BE2C (cell line): Measurements from ENCODE around the gene ZBTB49.

Source experiments
- DNase-seq: peaks from one replicate; pipeline ENCODE4 v3.0.0-alpha.2; 2020
- H3K27me3 ChIP-seq: fragments of 250-450 bp; sonication (Bioruptor Pico); 2 replicates; pipeline ENCODE4 v1.5.1; 2020; ENCODE audit warnings: mild to moderate bottlenecking
- H3K36me3 ChIP-seq: fragments of 250-450 bp; sonication (Bioruptor Pico); 2 replicates; pipeline ENCODE4 v1.5.1; 2020; ENCODE audit warnings: mild to moderate bottlenecking
- H3K4me1 ChIP-seq: fragments of 250-450 bp; sonication (Bioruptor Pico); 2 replicates; pipeline ENCODE4 v1.5.1; 2020
- H3K4me3 ChIP-seq: 2 replicates; pipeline ENCODE4 v1.5.1; 2011; ENCODE audit warnings: low read depth, low read length
- H3K9me3 ChIP-seq: fragments of 250-450 bp; sonication (Bioruptor Pico); 2 replicates; pipeline ENCODE4 v1.5.1; 2020
- TF ChIP-seq, protein P1 (sequence below): IDR thresholded peaks from 2 replicates; pipeline ENCODE4 v1.5.1; 2012; ENCODE audit warnings: mild to moderate bottlenecking, low read depth, low read length

The ZBTB49 gene

DNA sequence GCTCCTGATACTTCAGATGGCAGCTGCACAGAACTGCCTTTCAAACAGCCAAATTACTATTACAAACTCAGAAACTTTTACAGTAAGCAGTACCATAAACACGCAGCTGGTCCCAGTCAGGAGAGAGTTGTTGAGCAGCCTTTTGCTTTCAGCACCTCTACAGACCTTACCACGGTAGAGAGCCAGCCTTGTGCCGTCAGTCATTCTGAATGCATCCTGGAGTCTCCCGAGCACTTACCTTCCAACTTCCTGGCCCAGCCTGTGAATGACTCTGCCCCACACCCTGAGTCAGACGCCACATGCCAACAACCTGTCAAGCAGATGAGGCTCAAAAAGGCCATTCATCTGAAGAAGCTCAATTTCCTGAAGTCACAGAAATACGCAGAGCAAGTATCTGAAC, 12.4 kb downstream of the ZBTB49 start:
- DNase-seq, result no peak
- Histone ChIP-seq H3K4me1 (no peaks in the 10 kb centered on the region), H3K9me3 (no peaks in the 10 kb centered on the region), H3K4me3 (no peak overlapping the region), H3K36me3 (no peaks in the 10 kb centered on the region; the same call in 1 of the 2 replicates), H3K27me3 (no peaks in the 10 kb centered on the region)
- TF ChIP-seq, protein P1, sequence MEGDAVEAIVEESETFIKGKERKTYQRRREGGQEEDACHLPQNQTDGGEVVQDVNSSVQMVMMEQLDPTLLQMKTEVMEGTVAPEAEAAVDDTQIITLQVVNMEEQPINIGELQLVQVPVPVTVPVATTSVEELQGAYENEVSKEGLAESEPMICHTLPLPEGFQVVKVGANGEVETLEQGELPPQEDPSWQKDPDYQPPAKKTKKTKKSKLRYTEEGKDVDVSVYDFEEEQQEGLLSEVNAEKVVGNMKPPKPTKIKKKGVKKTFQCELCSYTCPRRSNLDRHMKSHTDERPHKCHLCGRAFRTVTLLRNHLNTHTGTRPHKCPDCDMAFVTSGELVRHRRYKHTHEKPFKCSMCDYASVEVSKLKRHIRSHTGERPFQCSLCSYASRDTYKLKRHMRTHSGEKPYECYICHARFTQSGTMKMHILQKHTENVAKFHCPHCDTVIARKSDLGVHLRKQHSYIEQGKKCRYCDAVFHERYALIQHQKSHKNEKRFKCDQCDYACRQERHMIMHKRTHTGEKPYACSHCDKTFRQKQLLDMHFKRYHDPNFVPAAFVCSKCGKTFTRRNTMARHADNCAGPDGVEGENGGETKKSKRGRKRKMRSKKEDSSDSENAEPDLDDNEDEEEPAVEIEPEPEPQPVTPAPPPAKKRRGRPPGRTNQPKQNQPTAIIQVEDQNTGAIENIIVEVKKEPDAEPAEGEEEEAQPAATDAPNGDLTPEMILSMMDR, result no peak

DNA sequence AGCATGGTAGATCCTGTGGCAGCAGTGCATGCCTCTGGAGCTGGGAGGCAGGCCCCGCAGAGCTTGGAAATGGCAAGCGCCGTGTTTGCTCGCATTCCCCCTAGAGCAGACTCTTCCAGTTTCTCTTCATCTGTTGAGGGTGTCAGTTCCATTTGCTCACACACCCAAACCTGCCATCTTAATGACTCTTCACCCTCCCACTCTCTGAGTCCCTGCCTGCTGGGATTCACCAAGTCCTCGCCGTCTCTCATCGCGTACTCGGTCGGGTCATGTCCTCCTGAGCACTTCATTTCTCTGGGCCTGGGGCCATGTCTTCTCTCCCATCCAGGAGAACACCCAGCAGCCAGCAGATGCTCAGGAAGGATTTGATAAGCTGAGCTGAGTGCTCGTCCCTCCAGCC, 16.9 kb downstream of the ZBTB49 start:
- no peak for DNase-seq
- no peaks in the 10 kb centered on the region for H3K4me1 ChIP-seq
- H3K4me3 ChIP-seq, result no peak overlapping the region
- H3K9me3 ChIP-seq, result no peaks in the 10 kb centered on the region
- H3K36me3 ChIP-seq, result no peaks in the 10 kb centered on the region; the same call in 1 of the 2 replicates
- H3K27me3 ChIP-seq, result no peaks in the 10 kb centered on the region
- TF ChIP-seq, protein P1, result no peak

DNA sequence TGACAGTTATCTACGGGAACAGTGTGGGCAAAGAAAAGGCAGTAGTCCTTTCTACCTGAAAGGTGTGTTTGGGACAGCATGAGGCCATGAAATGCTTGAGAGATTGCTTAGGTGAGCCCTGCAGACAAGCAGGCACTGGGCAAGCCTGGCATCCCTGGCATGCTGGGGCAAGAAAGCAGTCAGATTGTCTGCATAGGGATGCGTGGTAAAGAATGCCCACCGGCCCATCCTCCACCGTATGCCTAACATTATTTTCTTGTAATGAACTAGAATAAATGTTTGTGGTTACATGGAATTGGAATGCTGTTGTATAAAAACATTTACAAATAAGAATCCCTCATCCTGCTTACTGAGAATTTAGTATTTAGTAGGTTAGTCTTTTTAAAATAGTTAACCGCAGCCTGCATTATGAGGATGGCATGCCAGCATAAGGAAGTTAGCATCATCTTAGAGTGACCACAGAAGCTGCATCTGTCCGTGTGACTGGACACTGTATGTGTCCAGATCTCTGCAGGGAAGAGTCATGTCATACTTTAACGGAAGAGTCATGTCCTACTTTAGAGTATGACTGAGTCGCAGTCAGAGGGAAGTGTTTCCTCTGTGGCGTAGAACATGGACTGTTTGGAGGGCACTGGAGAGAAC, 18.9 kb downstream of the ZBTB49 start:
- no peaks in the 10 kb centered on the region for H3K36me3 ChIP-seq

DNA sequence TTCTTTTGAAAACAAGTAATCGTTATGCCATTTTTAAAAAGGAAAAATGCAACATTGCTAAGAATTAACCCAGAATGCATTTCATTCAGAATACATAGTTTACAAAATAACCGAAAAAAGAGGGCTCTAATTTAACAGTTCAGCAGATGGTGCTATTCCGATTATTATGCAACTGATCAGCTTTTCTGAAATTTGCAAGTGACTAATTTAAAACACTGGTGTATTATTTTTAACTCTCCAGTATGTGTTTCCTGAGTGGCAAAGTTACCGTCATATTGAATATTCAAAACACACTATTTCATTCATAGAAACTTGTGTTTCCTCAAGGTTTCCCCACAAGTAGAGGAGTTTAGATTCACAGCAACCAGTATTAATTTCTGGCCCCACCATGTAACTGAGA, 21.1 kb downstream of the ZBTB49 start:
- DNase-seq, result no peak
- Histone ChIP-seq H3K27me3 (no peaks in the 10 kb centered on the region), H3K4me1 (peaks cover 3% of the 10 kb centered on the region; the same call in 1 of the 2 replicates), H3K9me3 (no peaks in the 10 kb centered on the region), H3K4me3 (no peak overlapping the region), H3K36me3 (peaks cover 4% of the 10 kb centered on the region; the same call in 1 of the 2 replicates)
- TF ChIP-seq, protein P1, result no peak

More for the DNA sequence above, 18.9 kb downstream of the ZBTB49 start:
- Histone ChIP-seq H3K4me3 (no peak overlapping the region), H3K4me1 (no peaks in the 10 kb centered on the region), H3K9me3 (no peaks in the 10 kb centered on the region), H3K27me3 (no peaks in the 10 kb centered on the region)
- TF ChIP-seq, protein P1, result no peak
- no peak for DNase-seq

- peaks cover 5% of the 10 kb centered on the region; the same call in 1 of the 2 replicates for H3K36me3 ChIP-seq
- TF ChIP-seq, protein P1, result no peak
- DNase-seq, result no peak
Observed at GRCh38 chr4:4315461-4316149, 25.6 kb downstream of the ZBTB49 start.

GRCh38 chr4:4316150-4316495, 26.1 kb downstream of the ZBTB49 start:
- H3K9me3 ChIP-seq, result no peaks in the 10 kb centered on the region
- H3K4me1 ChIP-seq, result peaks cover 3% of the 10 kb centered on the region; the same call in 1 of the 2 replicates
- H3K27me3 ChIP-seq, result no peaks in the 10 kb centered on the region
- no peak for DNase-seq
- H3K36me3 ChIP-seq, result peaks cover 7% of the 10 kb centered on the region; the same call in 1 of the 2 replicates
- H3K4me3 ChIP-seq, result no peak overlapping the region
- TF ChIP-seq, protein P1, result no peak

More at GRCh38 chr4:4315461-4316149, 25.6 kb downstream of the ZBTB49 start:
- H3K4me3 ChIP-seq, result no peak overlapping the region
- H3K27me3 ChIP-seq, result no peaks in the 10 kb centered on the region
- no peaks in the 10 kb centered on the region for H3K9me3 ChIP-seq
- peaks cover 3% of the 10 kb centered on the region; the same call in 1 of the 2 replicates for H3K4me1 ChIP-seq
